Thoracic aorta (tissue), 2 donors: ENCODE measurements around the gene LYRM4. TPM values are rescaled to one million over a fixed set of nuclear protein-coding genes. Genes with fewer than 3 reads are reported as not detected.

Source experiments
- ATAC-seq: fragments of 150-250 bp; one replicate; pipeline ENCODE4 v1.8.0; 2017; ENCODE audit warnings: low read depth; ENCODE audit not compliant: insufficient number of reproducible peaks, low FRiP score
- DNase-seq: peaks from one replicate; pipeline ENCODE4 v3.0.0-alpha.2; 2020; ENCODE audit warnings: low spot score
- H3K27ac ChIP-seq, 2 donors: fragments of 200-600 bp; sonication (generic); 1 replicate in 1 of 2; 2 replicates in 1 of 2; pipeline ENCODE4 v1.5.1; 2016; ENCODE audit warnings: mild to moderate bottlenecking in 2 of 2, moderate library complexity in 2 of 2
- H3K27me3 ChIP-seq: fragments of 200-600 bp; sonication (generic); replicated peaks from 2 replicates; pipeline ENCODE4 v1.6.0; 2016; ENCODE audit warnings: mild to moderate bottlenecking; ENCODE audit not compliant: insufficient read depth
- H3K36me3 ChIP-seq: fragments of 200-600 bp; sonication (generic); one replicate; pipeline ENCODE4 v1.5.1; 2016
- H3K4me1 ChIP-seq, 2 donors: fragments of 200-600 bp; sonication (generic); 1 replicate in 1 of 2; 2 replicates in 1 of 2; pipeline versions ENCODE4 v1.5.1 to v1.6.0; 2016; ENCODE audit warnings: low read depth in 2 of 2, mild to moderate bottlenecking in 1 of 2; ENCODE audit not compliant: control insufficient read depth in 1 of 2
- H3K4me3 ChIP-seq: fragments of 200-600 bp; sonication (generic); 2 replicates; pipeline ENCODE4 v1.5.1; 2016; ENCODE audit warnings: mild to moderate bottlenecking
- H3K9me3 ChIP-seq: fragments of 200-600 bp; sonication (generic); 2 replicates; pipeline ENCODE4 v1.5.1; 2016
- CTCF ChIP-seq: fragments of 200-600 bp; sonication (generic); IDR thresholded peaks from one replicate; pipeline ENCODE4 v1.5.1; 2019; ENCODE audit warnings: antibody characterized with exemption
- total RNA-seq, 2 donors: library from RNA; depleted of rRNA; stranded (reverse); fragments of >200 nt; gene quantifications; one replicate each; pipeline versions ENCODE4 v1.1.0 to v1.2.3, GENCODE V29; 2016

The LYRM4 gene
- total RNA-seq, 2 donors from 2014 or later, result 6.9 to 27.2 TPM

GRCh38 chr6:5142131-5142530 lies 118.6 kb downstream of the LYRM4 start:
- no peak for ATAC-seq
- H3K27ac ChIP-seq, result no peak overlapping the region

GRCh38 chr6:5141046-5141445 lies 119.7 kb downstream of the LYRM4 start:
- no peak for TF ChIP-seq CTCF
- Histone ChIP-seq H3K4me1 (no peaks in the 10 kb centered on the region), H3K27me3 (no peaks in the 10 kb centered on the region), H3K4me3 (no peak overlapping the region), H3K27ac (no peak overlapping the region), H3K9me3 (no peaks in the 10 kb centered on the region), H3K36me3 (no peaks in the 10 kb centered on the region)
- ATAC-seq, result no peak
- no peak for DNase-seq

More at GRCh38 chr6:5142131-5142530, 118.6 kb downstream of the LYRM4 start:
- no peak overlapping the region for H3K4me3 ChIP-seq
- H3K27me3 ChIP-seq, result no peaks in the 10 kb centered on the region
- H3K36me3 ChIP-seq, result no peaks in the 10 kb centered on the region
- DNase-seq, result no peak
- H3K4me1 ChIP-seq, result no peaks in the 10 kb centered on the region
- TF ChIP-seq CTCF, result no peak
- H3K9me3 ChIP-seq, result no peaks in the 10 kb centered on the region

- ATAC-seq (no peak), DNase-seq (no peak)
- H3K4me3 ChIP-seq, result no peak overlapping the region
- H3K36me3 ChIP-seq, result no peaks in the 10 kb centered on the region
- H3K27me3 ChIP-seq, result no peaks in the 10 kb centered on the region
- no peak overlapping the region for H3K27ac ChIP-seq
- TF ChIP-seq CTCF, result no peak
- no peaks in the 10 kb centered on the region for H3K9me3 ChIP-seq
- H3K4me1 ChIP-seq, result no peaks in the 10 kb centered on the region
These were observed 120.7 kb downstream of the LYRM4 start for GRCh38 chr6:5139828-5140771.

- DNase-seq (no peak), ATAC-seq (no peak)
- Histone ChIP-seq H3K9me3 (no peaks in the 10 kb centered on the region), H3K27ac (no peak overlapping the region), H3K36me3 (no peaks in the 10 kb centered on the region), H3K4me3 (no peak overlapping the region), H3K4me1 (no peaks in the 10 kb centered on the region), H3K27me3 (no peaks in the 10 kb centered on the region)
- no peak for TF ChIP-seq CTCF
These were observed 121.5 kb downstream of the LYRM4 start for GRCh38 chr6:5138995-5139827.

- ATAC-seq (no peak), DNase-seq (no peak)
- TF ChIP-seq CTCF, result no peak
- no peak overlapping the region for H3K27ac ChIP-seq
- H3K27me3 ChIP-seq, result no peaks in the 10 kb centered on the region
- no peaks in the 10 kb centered on the region for H3K9me3 ChIP-seq
- no peaks in the 10 kb centered on the region for H3K36me3 ChIP-seq
- H3K4me3 ChIP-seq, result no peak overlapping the region
- peaks cover 0 to 11% of the 10 kb centered on the region in 2 donors for H3K4me1 ChIP-seq
These were observed 123.9 kb downstream of the LYRM4 start for GRCh38 chr6:5136851-5137250.
